Caco-2 (cell line): ENCODE results near the gene NKAIN2. TPM values are rescaled to one million over a fixed set of nuclear protein-coding genes. Genes with fewer than 3 reads are reported as not detected.

Experiments used
- BruUV-seq: library from RNA; stranded (reverse); fragments of 400-500 nt; replicated peaks from 2 replicates; lab custom pipeline; 2021; lab: Mats Ljungman, UMichigan
- CTCF ChIA-PET: fragments of 300-600 bp; sonication (Branson Sonifier 250); formaldehyde crosslinking; loops from one replicate; lab custom pipeline; 2022; ENCODE audit warnings: antibody characterized with exemption; lab: Charles Lee
- POLR2A ChIA-PET: fragments of 300-600 bp; sonication (Branson Sonifier 250); formaldehyde crosslinking; loops from one replicate; lab custom pipeline; 2022; ENCODE audit warnings: antibody characterized with exemption; lab: Charles Lee
- DNase-seq, 2 experiments: peaks; one replicate each; pipeline versions ENCODE4 v3.0.0 to v3.0.0-alpha.2; 2020 to 2022
- H3K27me3 ChIP-seq: replicated peaks from 2 replicates; pipeline ENCODE4 v1.6.0; 2011; ENCODE audit warnings: low read length; ENCODE audit not compliant: control insufficient read depth, insufficient read depth
- H3K36me3 ChIP-seq: 2 replicates; pipeline ENCODE4 v1.5.1; 2011; ENCODE audit warnings: low read length; ENCODE audit not compliant: control insufficient read depth, insufficient read depth
- H3K4me1 ChIP-seq: fragments of 250-450 bp; sonication (Bioruptor Pico); 2 replicates; pipeline ENCODE4 v1.5.1; 2020; ENCODE audit warnings: mild to moderate bottlenecking
- H3K4me3 ChIP-seq: 2 replicates; pipeline ENCODE4 v1.5.1; 2011; ENCODE audit warnings: low read depth, mild to moderate bottlenecking, control low read depth, low read length
- H3K9me3 ChIP-seq: fragments of 250-450 bp; sonication (Bioruptor Pico); 2 replicates; pipeline ENCODE4 v1.5.1; 2020; ENCODE audit warnings: mild to moderate bottlenecking, moderate library complexity
- H3K27ac Mint-ChIP-seq: one replicate; pipeline ENCODE4 v1.8.0; 2022; ENCODE audit warnings: mixed read lengths; ENCODE audit not compliant: unreplicated experiment
- H3K27me3 Mint-ChIP-seq: one replicate; pipeline ENCODE4 v1.8.0; 2022; ENCODE audit warnings: mixed read lengths; ENCODE audit not compliant: insufficient read depth, unreplicated experiment
- H3K36me3 Mint-ChIP-seq: one replicate; pipeline ENCODE4 v1.8.0; 2022; ENCODE audit warnings: mild to moderate bottlenecking, mixed read lengths; ENCODE audit not compliant: insufficient read depth, unreplicated experiment
- H3K4me1 Mint-ChIP-seq: one replicate; pipeline ENCODE4 v1.8.0; 2022; ENCODE audit warnings: low read depth, mixed read lengths; ENCODE audit not compliant: unreplicated experiment
- H3K4me3 Mint-ChIP-seq: one replicate; pipeline ENCODE4 v1.8.0; 2022; ENCODE audit warnings: mild to moderate bottlenecking, moderate library complexity, mixed read lengths; ENCODE audit not compliant: unreplicated experiment
- H3K9me3 Mint-ChIP-seq: one replicate; pipeline ENCODE4 v1.8.0; 2022; ENCODE audit warnings: mixed read lengths; ENCODE audit not compliant: unreplicated experiment
- CTCF ChIP-seq, 2 experiments: fragments of 200-600 bp in 1 of 2; IDR thresholded peaks; 1 replicate in 1 of 2; 2 replicates in 1 of 2; pipeline versions ENCODE4 v1.5.1 to v1.8.0; 2011 to 2022; ENCODE audit warnings: antibody characterized with exemption in 1 of 2, control low read depth in 1 of 2, inconsistent platforms in 1 of 2, low read depth in 1 of 2, low read length in 1 of 2, mild to moderate bottlenecking in 1 of 2, moderate library complexity in 1 of 2; ENCODE audit not compliant: insufficient read depth in 1 of 2, severe bottlenecking in 1 of 2, unreplicated experiment in 1 of 2
- intact Hi-C: fragments of 100-400 bp; cut with micrococcal nuclease; formaldehyde crosslinking; loops from one replicate; pipeline ENCODE4 v1.10.0; 2022; ENCODE audit not compliant: unreplicated experiment
- total RNA-seq: library from RNA; stranded (reverse); gene quantifications from 2 replicates; pipeline ENCODE4 v1.2.3, GENCODE V29; 2022

The NKAIN2 gene
- total RNA-seq, 1 experiment from 2014 or later: not detected

DNA sequence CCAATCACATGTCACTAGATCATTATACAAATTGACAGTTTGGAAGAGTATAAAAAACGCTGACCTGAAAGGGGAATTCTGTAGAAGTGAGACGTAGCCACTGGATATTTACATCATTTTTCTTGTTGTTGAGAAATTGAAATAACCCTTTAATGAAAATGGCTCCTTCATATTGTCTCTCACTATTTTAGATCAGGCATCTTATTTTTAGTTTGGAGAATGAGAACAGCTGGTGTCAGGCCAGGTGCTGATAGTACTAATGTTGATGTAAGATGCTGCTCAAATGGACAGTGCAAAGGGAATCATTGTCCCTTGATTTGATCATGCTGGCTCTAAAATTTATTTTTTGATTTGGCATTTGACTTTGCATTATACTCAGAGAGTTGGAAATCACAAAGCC, 17.4 kb downstream of the NKAIN2 start:
- H3K27ac Mint-ChIP-seq: no peak overlapping the region
- H3K4me1 Mint-ChIP-seq: no peaks in the 10 kb centered on the region
- ChIA-PET POLR2A (no interaction called here), CTCF (no interaction called here)
- no peaks in the 10 kb centered on the region for H3K27me3 ChIP-seq
- no peaks in the 10 kb centered on the region for H3K36me3 ChIP-seq
- peaks cover 16% of the 10 kb centered on the region for H3K27me3 Mint-ChIP-seq
- BruUV-seq: no TSS peak
- no peak overlapping the region for H3K4me3 Mint-ChIP-seq
- H3K4me1 ChIP-seq: no peaks in the 10 kb centered on the region
- intact Hi-C loops: no loop called here
- H3K36me3 Mint-ChIP-seq: no peaks in the 10 kb centered on the region
- no peak for TF ChIP-seq CTCF (IDR thresholded peaks at IDR 0.05; ENCODE audit: insufficient read depth in 1 of 2, low read depth in 1 of 2, low read length in 1 of 2, severe bottlenecking in 1 of 2, unreplicated experiment in 1 of 2)
- no peaks in the 10 kb centered on the region for H3K9me3 Mint-ChIP-seq
- no peaks in the 10 kb centered on the region for H3K9me3 ChIP-seq
- H3K4me3 ChIP-seq: no peak overlapping the region
- DNase-seq: no peak

DNA sequence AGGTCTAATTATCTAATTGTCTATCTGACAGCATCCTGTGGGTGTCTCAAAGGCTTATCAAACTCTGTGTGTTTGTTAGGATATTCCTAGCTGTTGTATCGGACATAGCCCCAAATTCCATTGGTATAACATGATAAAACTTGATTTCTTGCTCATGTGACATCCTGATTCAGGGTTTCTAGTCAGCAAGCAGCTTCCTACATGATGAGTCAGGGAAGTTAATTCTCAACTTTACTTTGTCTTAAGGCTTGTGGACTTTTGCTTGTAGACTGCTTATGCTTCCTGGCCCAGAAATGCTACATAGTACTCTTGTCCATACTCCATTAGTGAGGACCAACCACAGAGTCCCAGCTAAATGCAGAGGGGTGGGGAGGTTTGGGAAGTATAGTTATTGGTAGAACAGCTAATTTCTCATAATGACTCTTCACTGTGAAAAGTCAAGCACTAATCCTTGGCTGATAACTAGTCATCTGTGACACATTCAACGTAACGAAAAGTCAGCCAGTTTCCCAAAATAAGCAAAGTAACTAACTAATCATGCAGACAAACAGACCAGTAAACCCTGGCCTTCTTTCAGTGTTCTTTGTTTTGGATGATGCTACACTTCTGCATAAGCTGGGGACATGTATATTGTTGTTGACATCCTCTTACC, 25.8 kb downstream of the NKAIN2 start:
- no peaks in the 10 kb centered on the region for H3K9me3 ChIP-seq
- Mint-ChIP-seq H3K27me3 (peaks cover 18% of the 10 kb centered on the region), H3K36me3 (no peaks in the 10 kb centered on the region), H3K9me3 (no peaks in the 10 kb centered on the region), H3K4me1 (no peaks in the 10 kb centered on the region), H3K27ac (no peak overlapping the region), H3K4me3 (no peak overlapping the region)
- no TSS peak for BruUV-seq
- no peak overlapping the region for H3K4me3 ChIP-seq
- TF ChIP-seq CTCF (IDR thresholded peaks at IDR 0.05; ENCODE audit: insufficient read depth in 1 of 2, low read depth in 1 of 2, low read length in 1 of 2, severe bottlenecking in 1 of 2, unreplicated experiment in 1 of 2): no peak
- no peaks in the 10 kb centered on the region for H3K4me1 ChIP-seq
- ChIA-PET POLR2A (no interaction called here), CTCF (no interaction called here)
- no peaks in the 10 kb centered on the region for H3K36me3 ChIP-seq
- intact Hi-C loops: no loop called here
- DNase-seq: no peak
- H3K27me3 ChIP-seq: no peaks in the 10 kb centered on the region

GRCh38 chr6:123830120-123830519, 26.5 kb downstream of the NKAIN2 start:
- Mint-ChIP-seq H3K36me3 (no peaks in the 10 kb centered on the region), H3K27ac (no peak overlapping the region), H3K9me3 (no peaks in the 10 kb centered on the region), H3K4me3 (no peak overlapping the region), H3K27me3 (peaks cover 18% of the 10 kb centered on the region), H3K4me1 (no peaks in the 10 kb centered on the region)
- CTCF ChIA-PET: no interaction called here
- intact Hi-C loops: no loop called here
- Histone ChIP-seq H3K36me3 (no peaks in the 10 kb centered on the region), H3K27me3 (no peaks in the 10 kb centered on the region), H3K4me3 (no peak overlapping the region), H3K4me1 (no peaks in the 10 kb centered on the region), H3K9me3 (no peaks in the 10 kb centered on the region)
- no peak for DNase-seq
- BruUV-seq: no TSS peak
- TF ChIP-seq CTCF (IDR thresholded peaks at IDR 0.05; ENCODE audit: insufficient read depth in 1 of 2, low read depth in 1 of 2, low read length in 1 of 2, severe bottlenecking in 1 of 2, unreplicated experiment in 1 of 2): no peak
- POLR2A ChIA-PET: no interaction called here
